NCI-H2029 treated with DMSO at 0.1 percent for 48 hours (cell line): ENCODE data around the gene NBAS.
"Not testable (repeated sequence)": the region's sequence is repeated elsewhere in the genome, so short reads cannot be mapped to it uniquely, and the experiment has no call there.

ENCODE experiments used
- DNase-seq: peaks from one replicate; lab custom pipeline; 2025; lab: John Stamatoyannopoulos, UW

Gene NBAS

DNA sequence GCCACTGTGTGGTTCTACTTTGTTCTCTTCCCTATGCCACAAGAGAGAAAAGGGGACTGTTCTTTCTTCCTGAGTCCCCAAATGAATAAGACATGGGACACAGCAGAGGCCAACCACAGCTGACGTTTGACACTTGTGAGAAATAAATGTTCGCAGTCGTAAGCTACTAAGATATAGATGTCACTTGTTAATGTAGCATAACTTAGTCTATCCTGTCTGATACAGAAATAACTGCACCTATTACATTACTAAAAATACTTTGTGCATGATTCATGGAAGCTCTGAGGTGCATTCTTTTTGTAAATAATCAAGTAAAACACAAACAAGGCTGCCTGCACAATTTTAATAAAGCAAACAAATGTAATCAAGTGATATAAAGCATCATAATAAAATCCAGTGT is 148.8 kb downstream of the NBAS start:
- DNase-seq, result no peak

DNA sequence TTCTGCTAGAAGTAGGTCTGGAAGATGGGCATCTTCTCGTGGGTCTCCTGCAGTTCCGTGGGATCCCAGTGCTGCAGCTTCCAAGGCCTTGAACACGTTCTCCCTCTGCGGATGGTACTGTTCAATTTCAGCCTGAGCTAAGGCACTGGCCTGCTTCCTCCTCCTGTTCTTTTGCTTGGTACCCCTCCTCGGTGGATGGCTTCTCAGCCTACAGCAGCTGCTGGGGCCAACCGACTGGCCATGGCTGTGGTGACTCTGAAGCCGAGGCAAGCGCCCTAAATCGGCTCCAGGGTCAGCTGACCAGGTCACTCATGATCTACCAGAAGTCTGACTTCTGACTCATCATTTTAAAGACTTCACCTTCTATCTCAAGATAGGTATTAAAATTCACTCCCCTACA is 150.2 kb downstream of the NBAS start:
- DNase-seq, result no peak

DNA sequence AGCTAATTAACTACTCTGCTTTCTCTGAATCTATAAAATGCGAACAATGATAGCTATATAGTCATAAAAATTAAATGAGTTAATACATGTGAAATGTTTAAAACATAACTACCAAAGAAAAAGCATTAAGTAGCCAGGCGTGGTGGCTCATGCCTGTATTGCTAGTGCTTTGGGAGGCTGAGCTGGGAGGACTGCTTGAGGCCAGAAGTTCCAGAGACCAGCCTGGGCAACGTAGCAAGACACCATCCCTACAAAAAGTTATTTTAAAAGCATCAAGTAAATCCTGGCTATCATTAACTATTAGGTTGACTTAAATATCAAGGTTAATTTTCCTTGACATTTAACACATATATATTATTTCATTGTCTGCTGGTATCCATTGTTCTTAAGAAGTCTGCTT is 152.4 kb downstream of the NBAS start:
- no peak for DNase-seq

GRCh38 chr2:15407666-15408065 is 153.5 kb downstream of the NBAS start:
- DNase-seq, result no peak

GRCh38 chr2:15404511-15404910 is 156.6 kb downstream of the NBAS start:
- DNase-seq, result not testable (repeated sequence)

GRCh38 chr2:15400240-15400826 is 160.8 kb downstream of the NBAS start:
- DNase-seq, result no peak

GRCh38 chr2:15399241-15399640 is 161.9 kb downstream of the NBAS start:
- DNase-seq, result no peak

- DNase-seq, result no peak
These were observed 169.4 kb downstream of the NBAS start for GRCh38 chr2:15391751-15392150.

- DNase-seq, result no peak
These were observed 171.2 kb downstream of the NBAS start for GRCh38 chr2:15389895-15390294.

DNA sequence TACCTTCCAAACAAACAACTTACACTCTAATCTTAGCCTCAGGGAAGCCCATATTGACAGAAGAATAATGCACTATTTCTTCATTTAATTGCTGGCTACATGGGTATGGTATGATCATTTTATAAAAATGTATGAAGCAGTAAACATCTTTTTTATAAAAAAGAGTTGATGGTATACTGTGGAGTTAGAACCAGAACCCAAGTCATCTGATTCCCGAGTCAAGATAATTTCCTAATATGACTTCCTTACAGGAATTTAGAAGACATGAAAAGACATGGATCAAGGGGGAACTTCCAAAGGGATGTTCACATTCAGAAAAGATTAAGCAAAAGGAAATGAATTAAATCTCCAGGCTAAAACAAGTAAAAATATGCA is 171.8 kb downstream of the NBAS start:
- DNase-seq, result no peak

- no peak for DNase-seq
These were observed 172.5 kb downstream of the NBAS start for GRCh38 chr2:15388406-15389325.

DNA sequence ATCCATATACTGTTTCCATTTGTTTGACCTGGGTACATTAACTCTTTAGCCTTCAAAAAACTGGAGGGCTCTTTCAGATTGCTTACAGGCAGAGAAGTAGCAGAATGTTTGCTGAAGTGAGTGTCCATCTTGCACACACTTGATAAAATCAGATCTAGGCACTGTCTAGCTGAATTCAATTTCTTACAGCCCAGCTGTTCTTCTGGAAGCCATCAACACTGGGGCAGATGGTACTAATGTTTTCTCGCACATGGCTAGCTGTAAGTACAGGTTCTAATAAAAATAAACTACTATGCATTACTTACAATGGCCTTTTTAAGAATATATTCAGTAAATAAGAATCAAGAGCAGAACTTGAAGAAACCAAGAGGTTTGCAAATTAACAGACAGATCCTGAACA is 175.9 kb downstream of the NBAS start:
- no peak for DNase-seq

DNA sequence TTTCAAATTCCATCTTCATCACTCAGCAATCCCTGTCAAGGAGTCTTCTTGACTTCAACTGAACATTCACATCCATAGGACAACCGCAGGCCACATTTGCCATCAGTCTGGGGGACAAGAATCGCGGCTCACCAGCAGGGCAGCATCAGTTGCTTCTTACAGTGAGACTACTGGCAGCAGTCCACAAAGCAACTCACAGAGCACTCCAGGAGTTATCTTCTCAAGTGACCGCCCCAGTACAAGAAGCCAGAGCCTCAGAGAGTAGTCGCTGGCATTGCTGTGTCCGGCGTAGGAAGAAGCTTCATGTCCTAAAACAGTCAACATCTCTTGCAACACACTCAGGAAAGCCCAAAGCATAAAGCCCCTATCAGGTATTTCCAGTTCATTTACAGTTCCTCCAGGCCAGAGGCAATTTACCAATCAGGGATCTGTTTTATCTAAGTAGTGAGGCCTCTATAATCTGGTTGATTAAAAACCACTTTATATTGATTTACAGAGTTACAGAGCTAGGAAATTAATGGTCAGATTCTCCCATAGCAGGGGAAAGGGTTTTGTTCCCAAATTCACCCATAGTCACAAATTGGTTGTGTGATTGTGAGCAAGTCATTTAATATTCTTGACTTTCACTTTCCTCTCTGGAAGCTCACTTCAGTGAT is 177.3 kb downstream of the NBAS start:
- no peak for DNase-seq

DNA sequence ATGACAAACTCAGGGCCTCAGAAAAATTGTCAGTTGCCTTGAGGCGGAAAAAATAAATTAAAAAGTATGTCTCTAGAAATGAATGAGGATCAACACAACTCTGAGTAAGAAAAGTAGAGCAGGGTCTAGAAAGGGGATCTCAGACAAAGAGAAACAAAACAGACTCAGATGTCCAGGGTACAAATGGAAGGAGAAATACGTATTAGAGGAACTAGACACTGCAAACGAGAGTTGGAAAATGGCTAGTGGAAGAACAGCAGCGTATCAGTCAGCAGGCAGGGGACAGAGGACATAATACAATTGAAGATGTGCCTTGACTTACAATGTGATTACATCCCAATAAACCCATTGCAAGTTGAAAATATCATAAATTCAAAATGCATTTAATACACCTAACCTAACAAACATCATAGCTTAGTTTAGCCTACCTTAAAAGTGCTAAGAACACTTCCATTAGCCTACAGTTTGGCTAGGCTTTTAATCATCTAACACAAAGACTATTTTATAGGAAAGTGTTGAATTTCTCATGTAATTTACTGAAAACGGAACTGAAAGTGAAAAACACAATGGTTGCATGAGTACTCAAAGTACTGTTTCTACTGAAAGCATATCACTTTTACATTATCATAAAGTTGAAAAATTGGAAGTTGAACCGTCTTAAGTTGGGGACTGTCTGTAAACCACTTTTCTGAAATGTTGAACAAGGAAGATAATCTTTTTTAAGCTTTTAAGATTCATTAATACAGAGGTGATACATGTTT is 182.8 kb downstream of the NBAS start:
- DNase-seq, result no peak

- DNase-seq, result no peak
These were observed 183.9 kb downstream of the NBAS start for GRCh38 chr2:15377202-15377601.

DNA sequence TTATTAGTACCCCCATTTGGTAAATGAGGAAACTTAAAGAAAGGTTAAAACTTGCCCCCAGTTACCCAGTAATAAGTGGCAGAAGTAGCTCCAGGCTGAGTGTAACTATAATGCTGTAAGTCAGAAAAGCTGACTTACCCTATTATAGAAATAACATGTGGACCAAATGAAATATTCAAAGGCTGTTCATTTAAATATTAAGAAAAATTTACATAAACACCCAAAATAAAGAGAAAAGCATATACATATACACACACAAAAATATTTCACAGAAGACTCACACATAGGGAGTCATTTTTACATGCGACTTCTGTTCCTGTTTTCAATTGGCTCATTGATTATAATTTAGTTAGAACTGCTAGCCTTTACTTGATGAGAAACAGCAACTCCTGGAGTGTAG is 189.1 kb downstream of the NBAS start:
- no peak for DNase-seq

DNA sequence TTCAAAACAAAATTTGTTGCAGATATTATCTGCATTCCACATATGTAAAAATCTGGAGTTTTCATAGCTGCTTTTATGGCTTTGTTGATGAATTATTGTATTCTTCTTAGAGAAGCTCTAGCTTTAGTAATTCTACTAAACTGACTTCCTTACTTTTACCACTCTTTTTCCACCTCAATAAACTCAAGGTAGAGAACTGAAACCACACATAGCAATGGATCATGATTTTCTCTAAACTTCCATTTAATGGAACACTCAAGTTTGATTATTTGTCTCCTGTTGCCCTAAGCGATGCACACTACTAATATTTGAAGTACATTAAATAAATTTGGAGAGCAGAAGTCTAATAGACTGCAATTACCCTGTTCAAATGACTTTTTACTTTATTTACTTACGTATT is 192.0 kb downstream of the NBAS start:
- DNase-seq, result no peak

GRCh38 chr2:15367715-15368114 is 193.4 kb downstream of the NBAS start:
- no peak for DNase-seq

DNA sequence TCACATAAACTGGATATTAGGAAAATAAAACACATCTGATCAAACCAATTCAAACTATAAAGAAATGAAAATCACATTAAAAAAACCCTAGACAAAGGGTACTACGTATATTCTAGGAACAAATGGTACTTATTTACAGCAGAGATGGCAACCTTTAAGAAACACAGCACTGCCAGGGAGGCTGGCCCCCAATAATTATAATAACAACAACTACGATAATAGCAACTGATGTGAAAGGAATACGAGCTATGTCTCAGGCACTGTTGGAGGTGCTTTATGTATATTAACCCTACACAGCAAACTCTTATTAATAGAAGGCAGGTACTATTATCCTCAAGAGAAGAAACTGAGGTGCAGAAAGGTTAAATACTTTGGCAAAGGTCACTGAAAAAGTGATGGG is 193.9 kb downstream of the NBAS start:
- no peak for DNase-seq

DNA sequence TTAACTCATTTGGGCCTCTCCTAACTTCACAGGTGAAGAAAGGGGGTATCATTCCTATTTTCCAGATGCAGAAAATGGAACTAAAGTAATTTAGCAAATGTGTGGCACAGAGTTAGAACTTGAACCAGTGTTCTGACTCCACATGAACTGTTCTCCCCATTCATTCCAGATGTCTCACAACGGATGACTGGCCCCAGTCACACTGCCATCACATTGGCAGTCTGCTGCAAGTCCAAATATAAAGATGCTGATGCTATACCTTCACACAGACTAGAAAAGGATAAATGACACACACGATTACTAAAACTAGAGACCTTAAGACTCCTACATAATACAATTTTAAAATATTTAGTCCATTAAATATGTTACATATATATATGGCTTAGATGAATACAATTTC is 195.7 kb downstream of the NBAS start:
- DNase-seq, result no peak

GRCh38 chr2:15364561-15364960 is 196.6 kb downstream of the NBAS start:
- DNase-seq, result no peak

DNA sequence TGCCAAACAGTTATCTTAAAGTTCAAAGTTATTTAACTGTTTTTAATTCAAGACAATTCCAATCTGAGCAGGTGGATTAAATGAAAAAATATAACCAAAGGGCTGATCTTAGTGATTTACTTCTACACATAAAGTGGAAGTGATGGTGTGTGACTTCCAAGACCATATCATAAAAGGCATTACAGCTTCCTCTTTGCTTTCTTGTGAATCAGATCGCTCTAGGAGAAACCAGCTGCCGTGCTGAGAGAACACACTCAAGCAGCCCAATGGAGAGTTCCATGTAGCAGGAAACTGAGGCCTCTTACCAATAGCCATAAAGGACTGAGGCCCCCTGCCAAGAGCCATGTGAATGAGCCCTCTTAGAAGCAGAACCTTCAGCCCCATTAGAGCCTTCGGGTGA is 197.4 kb downstream of the NBAS start:
- no peak for DNase-seq

GRCh38 chr2:15363142-15363541 is 198.0 kb downstream of the NBAS start:
- no peak for DNase-seq
